Colon (tissue), 2 donors: Measurements from ENCODE around the gene GPR162.
"Not testable (repeated sequence)": the region's sequence is repeated elsewhere in the genome, so short reads cannot be mapped to it uniquely, and the experiment has no call there.

Experiments used
- FAIRE-seq: peaks from 2 replicates; lab custom pipeline; 2012; peaks lifted over from hg19 to GRCh38; lab: Jason Lieb, UNC
- donor health status: control.
- donor health status: control.

Gene GPR162

DNA sequence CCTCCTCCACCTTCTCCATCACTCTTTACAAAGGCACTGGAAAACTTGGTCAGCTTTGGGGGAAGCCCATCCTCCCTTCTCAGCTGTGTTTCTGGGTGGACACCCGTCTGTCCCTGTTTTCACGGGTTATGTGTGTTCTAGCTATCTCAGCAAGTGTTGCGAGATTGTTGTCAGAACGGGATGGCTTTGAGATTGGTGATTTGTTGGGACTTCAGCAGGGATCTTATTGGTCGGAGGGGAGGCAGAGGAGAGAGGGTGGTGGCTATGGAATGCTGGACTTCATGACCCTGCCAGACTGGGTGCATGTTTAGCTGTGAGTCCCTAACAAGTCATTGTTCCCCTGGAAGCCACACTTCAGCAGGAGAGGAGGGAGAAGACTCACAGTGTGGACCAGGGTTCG is 32.4 kb downstream of the GPR162 start:
- no peak for FAIRE-seq

DNA sequence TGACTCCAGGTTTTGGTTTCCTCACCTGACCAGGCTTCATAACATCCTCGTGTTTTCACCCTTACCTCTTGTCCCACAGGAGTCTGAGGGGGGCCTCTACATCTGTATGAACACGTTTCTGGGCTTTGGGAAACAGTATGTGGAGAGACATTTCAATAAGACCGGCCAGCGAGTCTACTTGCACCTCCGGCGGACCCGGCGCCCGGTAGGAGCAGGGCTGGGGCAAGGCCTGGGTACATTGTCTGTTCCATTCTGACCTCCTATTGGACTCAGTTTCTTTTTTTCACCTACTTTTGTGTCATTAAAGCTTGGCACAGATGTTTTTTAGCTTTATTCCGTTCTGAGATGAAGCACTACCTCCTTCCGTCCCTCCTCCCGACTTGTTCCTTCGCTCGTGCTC is 33.7 kb downstream of the GPR162 start:
- no peak for FAIRE-seq

DNA sequence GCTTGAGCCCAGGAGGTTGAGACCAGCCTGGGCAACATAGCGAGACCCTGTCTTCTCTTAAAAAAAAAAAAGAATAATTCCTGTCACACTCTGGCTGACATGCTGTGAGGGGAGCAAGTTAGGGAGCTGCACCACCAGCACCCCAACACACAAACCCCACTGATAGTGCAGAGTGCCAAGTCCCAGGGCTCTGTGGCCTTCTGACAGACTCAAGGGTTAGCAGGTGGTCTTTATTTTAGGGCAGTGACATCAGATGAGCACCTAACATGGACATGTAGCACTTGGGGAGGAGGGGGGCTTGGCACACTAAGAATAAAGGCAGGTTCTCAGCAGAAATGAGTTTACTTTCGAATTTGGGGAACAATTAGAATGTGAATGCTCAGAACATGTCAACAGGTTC is 37.2 kb downstream of the GPR162 start:
- no peak for FAIRE-seq

DNA sequence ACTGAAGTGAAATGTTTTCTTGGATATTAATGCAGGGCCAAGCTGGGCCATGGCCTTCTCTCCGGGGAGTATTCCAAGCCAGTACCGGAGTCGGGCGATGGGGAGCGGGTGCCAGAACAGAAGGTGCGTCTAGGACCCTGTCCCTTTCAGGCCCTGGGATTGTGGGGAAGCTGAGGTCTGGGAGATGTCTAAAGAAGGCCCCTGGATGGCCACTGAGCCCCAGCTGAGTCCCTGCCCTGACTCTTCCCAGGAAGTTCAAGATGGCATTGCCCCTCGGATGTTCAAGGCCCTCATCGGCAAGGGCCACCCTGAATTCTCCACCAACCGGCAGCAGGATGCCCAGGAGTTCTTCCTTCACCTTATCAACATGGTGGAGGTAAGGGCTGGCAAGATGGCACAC is 38.5 kb downstream of the GPR162 start:
- FAIRE-seq, result no peak

DNA sequence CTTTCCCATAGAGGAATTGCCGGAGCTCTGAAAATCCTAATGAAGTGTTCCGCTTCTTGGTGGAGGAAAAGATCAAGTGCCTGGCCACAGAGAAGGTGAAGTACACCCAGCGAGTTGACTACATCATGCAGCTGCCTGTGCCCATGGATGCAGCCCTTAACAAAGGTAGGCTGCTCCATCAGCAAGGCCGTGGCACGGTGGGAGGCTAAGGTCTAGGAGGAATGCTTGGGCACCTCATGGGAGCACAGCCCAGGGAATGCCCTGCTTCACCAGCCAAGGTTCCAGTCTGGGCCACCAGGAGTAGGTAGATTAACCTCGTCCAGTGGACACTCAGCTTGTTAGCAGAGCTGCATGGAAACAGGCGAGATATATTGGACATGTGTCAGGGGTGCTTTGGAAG is 39.3 kb downstream of the GPR162 start:
- FAIRE-seq, result no peak

DNA sequence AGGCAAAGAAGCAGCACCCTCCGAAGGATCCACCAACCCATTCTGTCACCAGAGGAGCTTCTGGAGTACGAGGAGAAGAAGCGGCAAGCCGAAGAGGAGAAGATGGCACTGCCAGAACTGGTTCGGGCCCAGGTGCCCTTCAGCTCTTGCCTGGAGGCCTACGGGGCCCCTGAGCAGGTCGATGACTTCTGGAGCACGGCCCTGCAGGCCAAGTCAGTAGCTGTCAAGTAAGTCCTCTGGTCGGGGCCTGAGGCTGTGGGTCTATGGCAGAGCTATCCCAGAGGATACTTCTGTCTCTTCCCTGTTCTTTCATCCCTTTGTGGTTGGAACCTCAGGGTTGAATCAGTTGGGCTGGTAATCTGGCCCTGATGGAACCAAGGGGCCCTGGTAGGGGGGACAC is 39.8 kb downstream of the GPR162 start:
- FAIRE-seq, result no peak

DNA sequence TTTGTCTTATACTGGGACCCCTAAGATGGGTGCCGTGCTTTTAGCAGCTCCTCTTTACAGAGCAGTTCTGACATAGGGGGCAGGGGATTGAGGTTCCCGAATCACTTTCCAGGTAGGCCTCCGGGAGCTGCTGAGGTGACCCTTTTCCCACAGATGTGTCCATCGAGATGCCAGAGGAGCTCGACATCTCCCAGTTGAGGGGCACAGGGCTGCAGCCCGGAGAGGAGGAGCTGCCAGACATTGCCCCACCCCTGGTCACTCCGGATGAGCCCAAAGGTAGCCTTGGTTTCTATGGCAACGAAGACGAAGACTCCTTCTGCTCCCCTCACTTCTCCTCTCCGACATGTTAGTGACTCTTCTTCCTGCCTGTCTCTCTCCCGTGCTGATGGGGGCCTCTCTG is 41.4 kb downstream of the GPR162 start:
- no peak for FAIRE-seq

DNA sequence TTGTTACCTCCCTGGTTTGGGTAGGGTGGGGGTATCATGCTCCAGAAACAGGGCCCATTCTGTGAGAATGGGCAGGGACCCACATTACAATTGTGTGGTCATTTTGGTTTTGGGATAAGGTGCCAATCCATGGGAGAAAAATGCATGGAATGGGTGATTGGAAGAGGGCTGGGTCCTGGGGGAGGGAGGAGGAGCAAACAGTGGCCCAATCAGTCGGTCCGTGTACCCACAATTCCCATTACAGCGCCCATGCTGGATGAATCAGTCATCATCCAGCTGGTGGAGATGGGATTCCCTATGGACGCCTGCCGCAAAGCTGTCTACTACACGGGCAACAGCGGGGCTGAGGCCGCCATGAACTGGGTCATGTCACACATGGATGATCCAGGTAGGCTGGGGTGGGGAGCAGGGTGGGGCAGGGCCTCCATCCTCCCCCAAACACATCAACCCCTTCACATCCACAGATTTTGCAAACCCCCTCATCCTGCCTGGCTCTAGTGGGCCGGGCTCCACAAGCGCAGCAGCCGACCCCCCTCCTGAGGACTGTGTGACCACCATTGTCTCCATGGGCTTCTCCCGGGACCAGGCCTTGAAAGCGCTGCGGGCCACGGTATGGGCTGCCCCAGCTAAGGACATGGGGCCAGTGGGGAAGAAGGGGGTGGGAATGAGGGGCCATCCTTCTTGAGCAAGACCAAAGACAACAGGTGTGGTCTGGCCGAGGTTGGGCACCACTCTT is 42.1 kb downstream of the GPR162 start:
- no peak for FAIRE-seq

DNA sequence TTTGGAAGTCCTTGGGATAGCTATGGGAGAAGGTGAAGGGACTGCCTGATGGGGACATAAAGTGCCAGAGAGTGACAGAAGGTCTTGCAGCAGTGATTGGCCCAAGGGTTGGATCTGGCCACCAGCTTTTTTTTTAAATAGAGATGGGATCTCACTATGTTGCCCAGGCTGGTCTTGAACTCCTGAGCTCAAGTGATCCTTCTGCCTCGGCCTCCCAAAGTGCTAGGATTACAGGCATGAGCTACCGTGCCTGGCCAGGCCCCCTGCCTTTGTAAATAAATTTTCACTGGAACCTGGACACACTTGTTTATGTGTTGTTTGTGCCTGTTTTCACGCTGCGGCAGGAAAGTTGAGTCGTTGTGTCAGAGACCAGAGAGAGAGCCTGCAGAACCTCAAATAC is 43.7 kb downstream of the GPR162 start:
- FAIRE-seq, result not testable (repeated sequence)

DNA sequence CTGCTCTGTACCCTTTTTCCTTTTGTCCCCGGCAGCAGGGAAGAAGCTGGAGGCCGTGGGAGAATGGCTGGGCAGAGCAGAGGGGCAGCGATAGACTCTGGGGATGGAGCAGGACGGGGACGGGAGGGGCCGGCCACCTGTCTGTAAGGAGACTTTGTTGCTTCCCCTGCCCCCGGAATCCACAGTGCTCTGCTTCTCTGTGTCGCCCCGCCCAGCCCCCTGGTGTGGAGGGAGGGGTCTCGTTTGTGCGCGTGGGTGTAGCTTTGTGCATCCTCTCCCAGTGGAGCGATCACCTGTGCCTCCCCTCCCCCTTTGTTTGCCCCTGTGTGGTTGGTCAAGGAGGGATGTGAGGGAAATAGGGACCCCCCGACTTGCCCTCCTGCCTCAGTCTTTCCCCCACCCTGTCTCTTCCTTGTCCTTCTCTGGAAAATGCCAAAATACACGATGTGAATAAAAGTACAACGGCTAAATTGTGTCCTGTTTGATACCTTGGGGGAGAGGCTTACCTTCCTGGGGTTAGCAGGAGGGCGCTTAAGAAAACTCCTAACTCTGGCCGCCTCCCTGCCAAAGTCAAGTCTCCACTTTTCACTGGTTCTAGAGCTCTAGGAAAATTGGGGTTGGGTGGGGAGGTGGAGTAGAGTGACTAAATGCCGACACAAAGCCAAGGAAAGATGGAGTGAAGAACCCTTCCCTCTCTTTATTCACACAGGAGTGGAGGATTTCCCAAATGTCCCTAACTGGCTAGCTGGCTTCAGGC is 44.7 kb downstream of the GPR162 start:
- FAIRE-seq, result no peak

DNA sequence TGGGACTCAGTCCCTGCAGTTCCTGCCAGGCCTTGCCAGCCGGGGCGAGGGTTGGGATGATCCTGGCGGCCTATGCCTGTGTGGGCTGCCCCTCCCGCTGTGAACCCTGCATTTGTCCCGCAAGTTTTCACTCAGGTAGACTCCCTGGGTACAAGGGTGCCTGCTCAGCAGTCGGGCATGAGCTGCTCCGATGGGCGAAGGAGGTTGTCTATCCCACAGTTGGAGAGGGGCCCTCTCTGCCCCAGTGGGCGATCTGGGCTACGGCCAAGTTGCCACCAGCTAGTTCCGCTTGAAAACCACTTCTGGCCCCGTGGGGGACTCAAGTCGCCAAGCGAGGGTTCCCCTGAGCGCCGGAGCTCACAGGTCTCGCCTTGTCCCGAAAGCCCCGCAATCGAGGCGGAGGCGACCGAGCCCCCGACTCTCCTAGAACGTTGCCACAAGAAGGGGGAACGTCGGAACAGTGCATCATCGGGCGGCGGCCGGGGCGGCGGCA is 45.3 kb downstream of the GPR162 start:
- FAIRE-seq, result no peak

DNA sequence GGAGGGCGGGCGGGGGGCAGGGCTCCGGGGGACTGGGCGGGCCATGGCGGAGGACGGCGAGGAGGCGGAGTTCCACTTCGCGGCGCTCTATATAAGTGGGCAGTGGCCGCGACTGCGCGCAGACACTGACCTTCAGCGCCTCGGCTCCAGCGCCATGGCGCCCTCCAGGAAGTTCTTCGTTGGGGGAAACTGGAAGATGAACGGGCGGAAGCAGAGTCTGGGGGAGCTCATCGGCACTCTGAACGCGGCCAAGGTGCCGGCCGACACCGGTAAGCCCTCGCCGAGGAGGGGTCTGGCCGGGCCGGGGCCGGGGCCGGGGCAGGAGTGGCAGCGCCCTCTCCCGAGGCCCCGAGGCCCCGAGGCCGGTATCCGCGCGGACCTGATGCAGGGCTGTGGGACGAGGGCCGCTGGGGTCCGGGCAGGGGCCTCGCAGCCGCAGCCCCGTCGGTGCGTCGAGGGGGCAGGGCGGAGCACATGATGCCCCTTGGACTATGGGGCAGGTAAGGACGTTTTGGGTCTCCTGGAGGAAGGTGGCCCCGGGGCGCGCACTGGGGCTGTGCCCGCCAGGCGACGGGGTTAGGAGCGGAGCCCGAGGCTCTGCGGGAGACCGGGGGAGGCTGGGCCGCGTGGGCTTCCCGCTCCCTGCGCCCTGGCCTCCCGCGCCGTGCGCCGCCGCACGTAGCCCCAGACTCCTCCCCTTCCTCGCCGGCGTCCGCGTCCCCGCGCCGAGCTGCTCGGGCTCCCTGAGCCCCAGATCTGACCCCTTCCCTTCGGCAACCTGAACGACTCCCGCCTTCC is 46.0 kb downstream of the GPR162 start, which contains the start of gene TPI1:
Gene TPI1, plus strand, starts transcription at position 119 of the 798 bp plus-strand sequence. Its CDS starts 36 bp downstream, at position 155.
- no peak for FAIRE-seq

DNA sequence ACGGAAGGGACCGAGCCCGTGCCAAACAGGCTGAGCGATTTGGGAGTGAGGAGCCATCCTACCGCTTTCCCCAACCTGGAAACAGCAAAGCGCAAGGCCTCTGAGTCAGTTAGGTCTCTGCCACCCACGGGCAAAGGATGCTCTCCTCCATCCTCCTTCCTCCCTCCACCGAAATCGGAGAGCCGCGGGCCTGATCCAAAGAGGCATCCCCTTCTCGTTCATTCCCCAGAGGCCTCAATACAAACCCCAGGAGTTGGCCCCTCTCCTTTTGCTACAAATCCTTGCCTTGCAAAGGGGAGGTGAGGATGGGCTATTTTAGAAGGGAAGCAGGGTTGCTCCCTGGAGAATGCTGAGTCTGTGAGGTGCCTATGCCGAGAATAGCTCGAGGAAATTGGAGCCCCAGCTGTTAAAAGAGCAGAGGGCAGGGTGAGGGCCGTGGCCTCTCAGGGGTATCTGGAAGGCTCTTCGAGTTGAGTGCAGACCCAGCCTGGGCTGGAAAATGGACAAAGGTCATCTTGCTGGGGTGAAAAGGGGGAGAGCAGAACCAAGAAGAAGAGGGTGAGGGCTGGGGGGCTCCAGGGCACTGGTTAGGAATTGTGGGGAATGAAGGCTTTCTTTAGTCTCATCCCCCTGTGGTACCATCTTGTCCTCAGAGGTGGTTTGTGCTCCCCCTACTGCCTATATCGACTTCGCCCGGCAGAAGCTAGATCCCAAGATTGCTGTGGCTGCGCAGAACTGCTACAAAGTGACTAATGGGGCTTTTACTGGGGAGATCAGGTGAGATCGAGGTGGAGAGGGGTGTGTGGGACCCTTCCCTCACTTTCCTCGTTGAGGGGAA is 46.8 kb downstream of the GPR162 start:
- FAIRE-seq, result no peak

DNA sequence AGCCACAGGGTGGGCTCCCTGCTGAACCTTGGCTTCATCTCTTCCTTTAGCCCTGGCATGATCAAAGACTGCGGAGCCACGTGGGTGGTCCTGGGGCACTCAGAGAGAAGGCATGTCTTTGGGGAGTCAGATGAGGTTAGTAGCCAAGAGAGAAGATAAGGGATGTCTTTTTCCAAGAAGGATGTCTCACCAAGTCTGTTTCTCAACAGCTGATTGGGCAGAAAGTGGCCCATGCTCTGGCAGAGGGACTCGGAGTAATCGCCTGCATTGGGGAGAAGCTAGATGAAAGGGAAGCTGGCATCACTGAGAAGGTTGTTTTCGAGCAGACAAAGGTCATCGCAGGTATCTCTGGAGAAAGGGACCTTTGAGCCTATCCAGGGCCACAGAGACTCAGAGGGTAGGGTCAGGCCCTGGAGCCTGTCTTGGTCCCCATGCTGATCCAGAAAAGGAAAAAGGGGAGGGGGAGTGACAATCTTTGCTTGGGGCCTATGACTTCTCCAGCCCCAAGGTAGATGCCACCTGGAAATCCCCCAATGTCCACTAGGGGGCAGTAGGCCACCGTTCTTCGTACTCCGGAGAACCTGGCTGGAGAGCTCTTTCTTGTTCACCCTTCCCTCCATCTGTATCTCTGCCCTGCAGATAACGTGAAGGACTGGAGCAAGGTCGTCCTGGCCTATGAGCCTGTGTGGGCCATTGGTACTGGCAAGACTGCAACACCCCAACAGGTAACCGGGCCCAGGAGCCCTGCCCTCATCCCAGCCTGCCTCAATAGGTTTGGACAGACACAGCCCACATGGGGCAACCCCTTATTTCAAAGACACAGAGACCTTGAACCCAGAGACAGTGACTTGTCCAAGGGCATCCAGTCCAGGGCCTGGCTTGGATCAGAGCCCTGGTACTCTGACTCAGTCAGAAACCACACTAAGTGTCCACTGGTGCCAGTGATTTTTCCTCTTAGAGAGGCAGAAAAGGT is 47.7 kb downstream of the GPR162 start:
- no peak for FAIRE-seq

DNA sequence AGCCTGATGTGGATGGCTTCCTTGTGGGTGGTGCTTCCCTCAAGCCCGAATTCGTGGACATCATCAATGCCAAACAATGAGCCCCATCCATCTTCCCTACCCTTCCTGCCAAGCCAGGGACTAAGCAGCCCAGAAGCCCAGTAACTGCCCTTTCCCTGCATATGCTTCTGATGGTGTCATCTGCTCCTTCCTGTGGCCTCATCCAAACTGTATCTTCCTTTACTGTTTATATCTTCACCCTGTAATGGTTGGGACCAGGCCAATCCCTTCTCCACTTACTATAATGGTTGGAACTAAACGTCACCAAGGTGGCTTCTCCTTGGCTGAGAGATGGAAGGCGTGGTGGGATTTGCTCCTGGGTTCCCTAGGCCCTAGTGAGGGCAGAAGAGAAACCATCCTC is 48.7 kb downstream of the GPR162 start:
- not testable (repeated sequence) for FAIRE-seq

DNA sequence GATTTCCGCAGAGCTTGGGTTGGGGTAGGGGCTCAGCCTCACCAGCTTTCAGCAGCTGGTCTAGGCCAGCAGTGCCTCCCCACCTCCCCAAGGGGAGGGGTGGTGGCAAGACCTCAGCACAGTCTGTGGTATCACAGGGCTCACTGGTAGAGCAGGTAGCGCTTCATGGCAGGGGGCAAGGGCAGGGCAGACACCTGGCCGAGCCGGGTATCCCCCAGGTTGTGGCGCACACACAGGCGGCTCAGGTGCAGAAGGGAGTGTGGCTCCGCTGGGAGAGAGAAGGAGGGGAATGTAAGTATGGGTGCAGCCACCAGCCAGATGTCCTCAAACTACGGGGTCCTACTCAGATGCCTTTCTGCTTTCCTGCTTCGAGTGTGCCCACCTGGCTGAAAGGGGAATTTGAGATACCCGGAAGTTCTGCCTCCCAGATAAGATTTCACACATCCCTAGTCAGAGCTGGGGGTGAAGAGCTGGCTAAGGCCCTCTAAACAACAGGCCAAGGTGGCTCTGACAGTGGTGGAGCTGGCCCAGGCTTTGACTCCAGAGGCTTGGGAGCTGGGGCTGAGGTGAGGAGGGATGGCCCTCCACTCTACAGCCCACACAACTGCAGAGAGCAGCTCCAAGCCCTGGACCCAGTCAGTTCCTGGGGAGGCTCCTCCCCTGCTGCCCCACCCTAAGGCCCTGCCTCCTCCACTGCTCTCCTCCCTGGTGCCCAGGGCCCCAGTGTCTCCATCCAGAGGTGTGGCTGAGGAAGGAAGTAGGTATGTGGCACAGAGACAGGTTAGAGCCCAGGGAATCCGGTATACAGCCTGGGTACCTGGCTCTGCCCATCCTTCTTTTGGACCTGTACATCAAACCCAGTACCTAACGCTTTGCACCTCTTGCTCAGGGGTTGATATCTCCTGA is 49.7 kb downstream of the GPR162 start:
- FAIRE-seq, result no peak

DNA sequence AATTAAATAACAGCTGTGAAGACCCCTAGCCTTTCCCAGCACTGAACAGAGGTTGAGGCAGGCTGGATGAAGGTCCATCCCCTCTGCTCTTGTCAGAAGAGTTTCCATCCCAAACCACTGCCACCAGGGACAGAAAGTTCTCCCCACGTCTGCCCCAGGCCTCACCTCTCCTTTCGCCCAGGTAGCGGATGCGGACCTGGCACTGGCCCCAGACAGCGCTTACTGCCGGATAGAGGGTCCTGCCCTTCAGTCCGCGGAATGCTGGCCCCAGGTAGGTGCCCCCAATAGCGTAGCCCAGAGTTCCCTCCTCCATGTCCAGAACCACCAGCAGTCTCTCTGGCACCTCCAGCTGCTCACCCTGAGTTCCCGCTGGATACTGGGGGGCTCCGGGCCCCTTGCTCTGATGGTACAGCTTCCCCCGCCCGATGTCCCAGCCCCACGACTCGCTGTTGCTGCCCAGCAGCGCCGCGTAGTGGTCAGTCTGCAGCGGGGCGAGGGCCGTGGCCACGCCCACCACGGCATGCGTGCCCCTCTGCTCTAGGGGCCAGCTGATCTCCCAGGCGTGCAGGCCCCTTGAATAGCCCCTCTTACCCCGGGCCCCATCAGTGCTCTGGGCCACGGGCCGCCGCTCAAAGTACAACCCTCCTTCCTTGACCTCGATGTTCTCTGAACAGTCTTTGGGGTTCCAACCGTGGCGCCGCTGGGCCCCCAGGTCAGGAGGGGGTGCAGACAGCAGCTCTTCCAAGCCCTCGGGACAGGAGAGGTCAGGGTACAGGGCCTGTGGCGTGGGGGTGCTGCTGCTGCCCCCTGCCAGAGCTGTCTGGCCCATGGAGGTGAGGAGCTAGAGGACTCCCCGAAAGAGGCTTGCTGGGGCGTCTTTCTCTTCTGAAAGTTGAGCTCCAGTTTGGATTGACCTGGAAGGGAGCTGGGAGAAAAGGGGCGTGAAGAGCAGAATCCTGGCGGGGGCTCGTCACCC is 50.7 kb downstream of the GPR162 start:
- no peak for FAIRE-seq
